A673 (cell line): ENCODE measurements around the gene COL20A1.

ENCODE experiments used
- CTCF ChIP-seq: fragments of 300-800, 200-600 bp; sonication (generic); conservative IDR thresholded peaks from 2 replicates; pipeline ENCODE4 v1.5.1; 2017; ENCODE audit warnings: low read depth, mild to moderate bottlenecking, antibody characterized with exemption, low read length, moderate library complexity, mixed read lengths
- EZH2 ChIP-seq: fragments of 200-600 bp; sonication (generic); IDR thresholded peaks from 2 replicates; pipeline ENCODE4 v1.6.1; 2017; ENCODE audit warnings: borderline replicate concordance, low read depth, mild to moderate bottlenecking, mixed read lengths, antibody characterized with exemption, low read length; ENCODE audit not compliant: poor library complexity, severe bottlenecking

- no peak for TF ChIP-seq CTCF
- no peak for TF ChIP-seq EZH2
Measured at GRCh38 chr20:63334356-63334755, 41.4 kb downstream of the COL20A1 start.
